CD4-positive, alpha-beta T cell (primary cell): ENCODE data around the gene CITED2. TPM values are rescaled to one million over a fixed set of nuclear protein-coding genes. Genes with fewer than 3 reads are reported as not detected.

Experiments used
- ATAC-seq: fragments of 200-7000 bp; cut with Tn5 transposase; one replicate; pipeline ENCODE4 v1.10.0; 2022; ENCODE audit warnings: mild to moderate bottlenecking; ENCODE audit not compliant: poor library complexity
- CTCF ChIA-PET: fragments of 350-600 bp; sonication (Branson Sonifier 250); formaldehyde crosslinking; loops from one replicate; lab custom pipeline; 2021; ENCODE audit warnings: antibody characterized with exemption, inconsistent platforms; lab: Charles Lee
- POLR2A ChIA-PET: fragments of 350-600 bp; sonication (Branson Sonifier 250); formaldehyde crosslinking; loops from one replicate; lab custom pipeline; 2021; ENCODE audit warnings: antibody characterized with exemption, inconsistent platforms; lab: Charles Lee
- DNase-seq, 14 experiments: peaks; one replicate each; pipeline ENCODE4 v3.0.0-alpha.2; 2013 to 2020; ENCODE audit warnings: mixed read lengths in 2 of 14
- H3K27ac ChIP-seq, 2 donors: one replicate each; pipeline versions ENCODE4 v1.5.1 to v1.7.0; 2013; ENCODE audit warnings: low read length in 2 of 2, low read depth in 1 of 2, mild to moderate bottlenecking in 1 of 2
- H3K27me3 ChIP-seq, 2 experiments: 1 replicate in 1 of 2; 2 replicates in 1 of 2; pipeline versions ENCODE4 v1.6.1 to v1.7.0; 2013; ENCODE audit warnings: low read length in 2 of 2, control low read depth in 1 of 2, mild to moderate bottlenecking in 1 of 2, moderate library complexity in 1 of 2; ENCODE audit not compliant: insufficient read depth in 2 of 2, control insufficient read depth in 1 of 2
- H3K36me3 ChIP-seq: one replicate; pipeline ENCODE4 v1.6.1; 2013; ENCODE audit warnings: low read length, control low read depth; ENCODE audit not compliant: insufficient read depth
- H3K4me1 ChIP-seq: one replicate; pipeline ENCODE4 v1.6.1; 2013; ENCODE audit warnings: low read length, control low read depth; ENCODE audit not compliant: insufficient read depth
- H3K4me3 ChIP-seq: one replicate; pipeline ENCODE4 v1.5.1; 2013; ENCODE audit warnings: mild to moderate bottlenecking, low read length, moderate library complexity
- H3K9me3 ChIP-seq, 2 experiments: 1 replicate in 1 of 2; 2 replicates in 1 of 2; pipeline versions ENCODE4 v1.6.1 to v1.7.0; 2013; ENCODE audit warnings: low read length in 2 of 2, mild to moderate bottlenecking in 2 of 2, control low read depth in 1 of 2, moderate library complexity in 1 of 2; ENCODE audit not compliant: control insufficient read depth in 1 of 2, insufficient read depth in 1 of 2
- H3K27ac Mint-ChIP-seq: one replicate; pipeline ENCODE4 v1.8.0; 2020; ENCODE audit warnings: mixed read lengths
- H3K27me3 Mint-ChIP-seq: one replicate; pipeline ENCODE4 v1.8.0; 2021; ENCODE audit warnings: mixed read lengths
- H3K36me3 Mint-ChIP-seq: one replicate; pipeline ENCODE4 v1.8.0; 2021; ENCODE audit warnings: low read depth, mixed read lengths
- H3K4me1 Mint-ChIP-seq: one replicate; pipeline ENCODE4 v1.8.0; 2021; ENCODE audit warnings: low read depth, mixed read lengths
- H3K4me3 Mint-ChIP-seq: one replicate; pipeline ENCODE4 v1.8.0; 2020; ENCODE audit warnings: mild to moderate bottlenecking, mixed read lengths
- H3K9me3 Mint-ChIP-seq: one replicate; pipeline ENCODE4 v1.8.0; 2020; ENCODE audit warnings: mixed read lengths
- CTCF ChIP-seq: fragments of 200-600 bp; IDR thresholded peaks from one replicate; pipeline ENCODE4 v1.8.0; 2022; ENCODE audit warnings: antibody characterized with exemption, mild to moderate bottlenecking
- intact Hi-C, 2 experiments: fragments of 100-400 bp; cut with DNase I in 1 of 2; cut with micrococcal nuclease in 1 of 2; formaldehyde crosslinking; loops; one replicate each; pipeline versions ENCODE4 v1.15.1 to v1.9.0; 2023 to 2025; cut with DNase I, micrococcal nuclease
- total RNA-seq, 174 experiments: library from RNA in 2 of 174; stranded (reverse) in 2 of 174; gene quantifications; one replicate each; pipeline ENCODE4 v1.2.3 and lab custom pipeline; 2021 to 2026

CITED2 gene
- total RNA-seq, 2 experiments from 2014 or later = 181 to 185 TPM

GRCh38 chr6:139388384-139388783, 13.9 kb upstream of the CITED2 start:
- DNase-seq = no peak
- Mint-ChIP-seq H3K4me3 (no peak overlapping the region), H3K4me1 (no peaks in the 10 kb centered on the region), H3K27me3 (no peaks in the 10 kb centered on the region), H3K36me3 (no peaks in the 10 kb centered on the region), H3K27ac (no peak overlapping the region), H3K9me3 (no peaks in the 10 kb centered on the region)
- TF ChIP-seq CTCF = no peak
- no peak overlapping the region for H3K4me3 ChIP-seq
- ChIA-PET POLR2A (no interaction called here), CTCF (no interaction called here)
- H3K27ac ChIP-seq = no peak overlapping the region
- no peaks in the 10 kb centered on the region for H3K4me1 ChIP-seq
- H3K9me3 ChIP-seq = no peaks in the 10 kb centered on the region
- intact Hi-C loops = no loop called here
- no peaks in the 10 kb centered on the region for H3K27me3 ChIP-seq
- H3K36me3 ChIP-seq = no peaks in the 10 kb centered on the region
- no peak for ATAC-seq

GRCh38 chr6:139386404-139386803, 12.0 kb upstream of the CITED2 start:
- Mint-ChIP-seq H3K27me3 (no peaks in the 10 kb centered on the region), H3K36me3 (no peaks in the 10 kb centered on the region), H3K4me3 (no peak overlapping the region), H3K27ac (no peak overlapping the region), H3K4me1 (no peaks in the 10 kb centered on the region), H3K9me3 (no peaks in the 10 kb centered on the region)
- POLR2A ChIA-PET = interaction anchor here (2.5 kb wide), 1 partner anchor 12 kb away, joined by 12 read pairs; the partner anchor contains the start of gene CITED2
- Histone ChIP-seq H3K27ac (no peak overlapping the region), H3K36me3 (no peaks in the 10 kb centered on the region), H3K4me3 (no peak overlapping the region), H3K27me3 (no peaks in the 10 kb centered on the region), H3K9me3 (no peaks in the 10 kb centered on the region), H3K4me1 (no peaks in the 10 kb centered on the region)
- DNase-seq = no peak
- no peak for TF ChIP-seq CTCF
- ATAC-seq = no peak
- intact Hi-C loops = no loop called here
- CTCF ChIA-PET = interaction anchor here (0.9 kb wide), 1 partner anchor 17 kb away, joined by 4 read pairs; no protein-coding TSS in a partner anchor

- CTCF ChIA-PET = interaction anchor here (0.8 kb wide), 2 partner anchors 12 to 366 kb away, joined by 3 read pairs; no protein-coding TSS in a partner anchor
- Mint-ChIP-seq H3K4me1 (peaks cover 1% of the 10 kb centered on the region), H3K27me3 (no peaks in the 10 kb centered on the region), H3K9me3 (no peaks in the 10 kb centered on the region), H3K4me3 (no peak overlapping the region), H3K27ac (no peak overlapping the region), H3K36me3 (no peaks in the 10 kb centered on the region)
- Histone ChIP-seq H3K4me1 (peaks cover under 1% of the 10 kb centered on the region), H3K9me3 (no peaks in the 10 kb centered on the region), H3K27me3 (no peaks in the 10 kb centered on the region), H3K4me3 (no peak overlapping the region), H3K27ac (no peak overlapping the region), H3K36me3 (no peaks in the 10 kb centered on the region)
- ATAC-seq (no peak), DNase-seq (no peak)
- TF ChIP-seq CTCF = no peak
- POLR2A ChIA-PET = interaction anchor here (0.6 kb wide), 1 partner anchor 189 kb away, joined by 3 read pairs; no protein-coding TSS in a partner anchor
- intact Hi-C loops = no loop called here
These were observed 6.9 kb upstream of the CITED2 start for GRCh38 chr6:139381216-139381865.
